ENCODE measurements around the gene FKBP4. TPM values are rescaled to one million over a fixed set of nuclear protein-coding genes. Genes with fewer than 3 reads are reported as not detected.

Gene FKBP4
- total and polyA plus RNA-seq, 2 of the 8 experiments (the other 6 are each of a cell fraction or from before 2014, with no cell fraction given) = 72.6 to 243 TPM

GRCh38 chr12:2768224-2768961, 26.4 kb upstream of the FKBP4 start (continued):
- no peak for TF ChIP-seq CEBPB (IDR thresholded peaks at IDR 0.05; ENCODE audit: low read depth, low read length)
- TF ChIP-seq KDM5A (IDR thresholded peaks at IDR 0.05; ENCODE audit: low read length) = no peak
- no peak for TF ChIP-seq SUZ12 (IDR thresholded peaks at IDR 0.05; ENCODE audit: low read length)
- no peak for TF ChIP-seq KDM4A (IDR thresholded peaks at IDR 0.05; ENCODE audit: low read depth, low read length, severe bottlenecking)
- TF ChIP-seq NRF1 (IDR thresholded peaks at IDR 0.05; ENCODE audit: low read depth, low read length) = no peak
- TF ChIP-seq USF2 (IDR thresholded peaks at IDR 0.05; ENCODE audit: low read length) = no peak
- TF ChIP-seq SIX5 (IDR thresholded peaks at IDR 0.05; ENCODE audit: low read depth, low read length) = no peak
- no peak for TF ChIP-seq SAP30 (IDR thresholded peaks at IDR 0.05; ENCODE audit: insufficient read depth, insufficient replicate concordance, low read length)
- no peak for TF ChIP-seq EGR1 (IDR thresholded peaks at IDR 0.05; ENCODE audit: borderline replicate concordance, low read depth, low read length)
